Measurements from ENCODE around the gene MYH16.
"Not testable (repeated sequence)": the region's sequence is repeated elsewhere in the genome, so short reads cannot be mapped to it uniquely, and the experiment has no call there.

The MYH16 gene

DNA sequence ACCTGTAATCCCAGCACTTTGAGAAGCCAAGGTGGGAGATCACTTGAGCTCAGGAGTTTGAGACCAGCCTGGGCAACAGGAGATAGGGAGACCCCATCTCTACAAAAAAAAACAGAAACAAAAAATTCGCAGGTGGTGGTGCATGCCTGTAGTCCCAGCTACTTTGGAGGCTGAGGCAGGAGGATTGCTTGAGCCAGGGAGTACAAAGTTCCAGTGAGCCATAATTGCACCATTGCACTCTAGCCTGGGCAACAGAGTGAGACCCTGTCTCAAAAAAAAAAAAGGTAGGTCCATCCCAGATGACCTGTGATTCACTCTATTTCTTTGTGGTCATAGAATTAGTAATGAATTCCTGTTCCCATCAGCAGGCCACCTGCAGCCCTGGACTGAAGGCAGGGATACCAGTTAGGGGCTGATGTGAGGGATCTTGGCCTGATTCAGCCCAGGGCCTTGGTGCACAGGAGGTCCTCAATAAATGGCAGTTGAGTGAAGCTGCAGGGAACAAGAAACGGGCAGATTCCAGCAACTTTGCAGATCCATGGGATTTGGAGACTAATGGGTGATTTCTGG lies at the start of gene MYH16:
Gene MYH16, plus strand, starts transcription at position 364 of the 570 bp plus-strand sequence.
- Histone ChIP-seq H3K4me3 (IDR thresholded peaks at IDR 0.05; ENCODE audit: insufficient read depth, low read depth, low read length) (no peak within 1 kb of the TSS), H3K27me3 (ENCODE audit: insufficient read depth, low read depth) (no peaks in the 10 kb centered on the region), H3K9ac (no peak within 1 kb of the TSS), H3K4me2 (no peak within 1 kb of the TSS), H3K27ac (no peak within 1 kb of the TSS), H3K36me3 (ENCODE audit: insufficient read depth) (no peaks in the 10 kb centered on the region), H4K20me1 (ENCODE audit: insufficient read depth) (no peaks in the 10 kb centered on the region), H3K79me2 (ENCODE audit: insufficient read depth, low read depth) (no peaks in the 10 kb centered on the region), H2AFZ (ENCODE audit: low read depth) (no peak within 1 kb of the TSS), H3K4me1 (ENCODE audit: low read depth, poor library complexity, severe bottlenecking) (no peaks in the 10 kb centered on the region)
- TF ChIP-seq, protein P1, sequence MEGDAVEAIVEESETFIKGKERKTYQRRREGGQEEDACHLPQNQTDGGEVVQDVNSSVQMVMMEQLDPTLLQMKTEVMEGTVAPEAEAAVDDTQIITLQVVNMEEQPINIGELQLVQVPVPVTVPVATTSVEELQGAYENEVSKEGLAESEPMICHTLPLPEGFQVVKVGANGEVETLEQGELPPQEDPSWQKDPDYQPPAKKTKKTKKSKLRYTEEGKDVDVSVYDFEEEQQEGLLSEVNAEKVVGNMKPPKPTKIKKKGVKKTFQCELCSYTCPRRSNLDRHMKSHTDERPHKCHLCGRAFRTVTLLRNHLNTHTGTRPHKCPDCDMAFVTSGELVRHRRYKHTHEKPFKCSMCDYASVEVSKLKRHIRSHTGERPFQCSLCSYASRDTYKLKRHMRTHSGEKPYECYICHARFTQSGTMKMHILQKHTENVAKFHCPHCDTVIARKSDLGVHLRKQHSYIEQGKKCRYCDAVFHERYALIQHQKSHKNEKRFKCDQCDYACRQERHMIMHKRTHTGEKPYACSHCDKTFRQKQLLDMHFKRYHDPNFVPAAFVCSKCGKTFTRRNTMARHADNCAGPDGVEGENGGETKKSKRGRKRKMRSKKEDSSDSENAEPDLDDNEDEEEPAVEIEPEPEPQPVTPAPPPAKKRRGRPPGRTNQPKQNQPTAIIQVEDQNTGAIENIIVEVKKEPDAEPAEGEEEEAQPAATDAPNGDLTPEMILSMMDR (conservative IDR thresholded peaks at IDR 0.05; ENCODE audit: low read depth, low read length), result no peak

DNA sequence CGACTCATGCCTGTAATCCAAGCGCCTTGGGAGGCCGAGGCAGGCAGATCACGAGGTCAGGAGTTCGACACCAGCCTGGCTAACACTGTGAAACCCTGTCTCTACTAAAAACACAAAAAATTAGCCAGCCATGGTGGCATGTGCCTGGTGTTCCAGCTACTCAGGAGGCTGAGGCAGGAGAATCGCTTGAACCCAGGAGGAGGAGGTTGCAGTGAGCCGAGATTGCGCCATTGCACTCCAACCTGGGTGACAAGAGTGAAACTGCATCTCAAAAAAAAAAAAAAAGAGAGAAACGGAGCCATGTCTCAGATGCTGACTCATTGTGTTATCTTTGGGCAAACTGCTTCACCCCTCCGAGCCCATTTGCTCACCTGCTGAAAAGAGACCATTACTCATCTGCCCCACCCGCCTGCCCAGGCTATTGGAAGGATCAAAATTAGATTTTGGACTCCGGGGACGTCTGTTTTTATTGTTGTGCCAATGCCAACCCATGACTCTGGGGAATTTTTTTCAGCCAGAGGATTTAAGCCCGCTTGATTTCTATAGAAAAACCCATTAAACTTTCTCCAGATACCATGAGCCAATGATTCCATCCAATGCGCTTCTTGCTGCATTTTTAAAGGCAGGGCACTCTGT lies 48.3 kb upstream of the MYH16 start:
- H4K20me1 ChIP-seq (ENCODE audit: insufficient read depth); H3K4me3 ChIP-seq (IDR thresholded peaks at IDR 0.05; ENCODE audit: insufficient read depth, low read depth, low read length); H3K27me3 ChIP-seq (ENCODE audit: insufficient read depth, low read depth); H3K36me3 ChIP-seq (ENCODE audit: insufficient read depth); H3K27ac ChIP-seq; H3K4me2 ChIP-seq; H3K9ac ChIP-seq; H3K4me1 ChIP-seq (ENCODE audit: low read depth, poor library complexity, severe bottlenecking); H3K79me2 ChIP-seq (ENCODE audit: insufficient read depth, low read depth): not testable (repeated sequence)
- peak overlapping the region; percentile 45; the same call in 1 of the 2 replicates for H2AFZ ChIP-seq (ENCODE audit: low read depth)

DNA sequence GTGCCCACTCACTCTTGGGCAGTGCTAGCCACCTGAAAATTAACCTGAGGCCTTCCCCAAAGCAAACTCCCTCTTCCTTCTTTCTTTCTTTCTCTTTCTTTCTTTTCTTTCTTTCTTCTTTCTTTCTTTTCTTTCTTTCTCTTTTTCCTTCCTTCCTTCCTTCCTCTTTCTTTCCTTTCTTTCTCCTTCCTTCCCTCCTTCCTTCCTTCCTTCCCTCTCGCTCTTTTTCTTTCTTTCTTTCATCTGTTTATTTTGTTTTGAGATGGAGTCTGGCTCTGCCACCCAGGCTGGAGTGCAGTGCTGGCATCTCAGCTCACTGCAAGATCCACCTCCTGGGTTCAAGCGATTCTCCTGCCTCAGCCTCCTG lies 47.8 kb upstream of the MYH16 start:
- Histone ChIP-seq H4K20me1 (ENCODE audit: insufficient read depth) (no peaks in the 10 kb centered on the region), H3K4me2 (no peak overlapping the region), H3K79me2 (ENCODE audit: insufficient read depth, low read depth) (no peaks in the 10 kb centered on the region), H3K27ac (no peak overlapping the region), H3K4me3 (IDR thresholded peaks at IDR 0.05; ENCODE audit: insufficient read depth, low read depth, low read length) (no peak overlapping the region), H3K9ac (no peak overlapping the region), H2AFZ (ENCODE audit: low read depth) (peak overlapping the region; percentile 45; the same call in 1 of the 2 replicates), H3K4me1 (ENCODE audit: low read depth, poor library complexity, severe bottlenecking) (peaks cover 4% of the 10 kb centered on the region), H3K27me3 (ENCODE audit: insufficient read depth, low read depth) (no peaks in the 10 kb centered on the region), H3K36me3 (ENCODE audit: insufficient read depth) (no peaks in the 10 kb centered on the region)
- TF ChIP-seq, protein P1 (conservative IDR thresholded peaks at IDR 0.05; ENCODE audit: low read depth, low read length), result no peak

DNA sequence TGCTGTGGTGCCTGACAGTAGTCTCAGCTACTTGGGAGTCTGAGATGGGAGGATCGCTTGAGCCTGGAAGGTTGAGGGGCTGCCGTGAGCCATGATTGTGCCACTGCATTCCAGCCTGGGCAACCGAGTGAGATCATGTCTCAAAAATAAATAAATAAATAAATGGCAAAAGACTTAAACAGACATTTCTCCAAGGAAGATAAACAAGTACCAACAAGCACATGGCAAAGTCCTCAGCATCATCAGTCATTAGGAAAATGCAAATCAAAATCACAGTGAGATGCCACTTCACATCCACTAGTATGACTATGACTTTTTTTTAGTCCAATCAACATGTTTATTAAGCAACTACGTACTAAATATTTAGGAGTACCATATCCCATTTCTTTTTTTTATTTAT lies 43.4 kb upstream of the MYH16 start:
- Histone ChIP-seq H3K4me1 (ENCODE audit: low read depth, poor library complexity, severe bottlenecking) (peaks cover 4% of the 10 kb centered on the region), H3K79me2 (ENCODE audit: insufficient read depth, low read depth) (no peaks in the 10 kb centered on the region)
- TF ChIP-seq, protein P1 (conservative IDR thresholded peaks at IDR 0.05; ENCODE audit: low read depth, low read length), result no peak

DNA sequence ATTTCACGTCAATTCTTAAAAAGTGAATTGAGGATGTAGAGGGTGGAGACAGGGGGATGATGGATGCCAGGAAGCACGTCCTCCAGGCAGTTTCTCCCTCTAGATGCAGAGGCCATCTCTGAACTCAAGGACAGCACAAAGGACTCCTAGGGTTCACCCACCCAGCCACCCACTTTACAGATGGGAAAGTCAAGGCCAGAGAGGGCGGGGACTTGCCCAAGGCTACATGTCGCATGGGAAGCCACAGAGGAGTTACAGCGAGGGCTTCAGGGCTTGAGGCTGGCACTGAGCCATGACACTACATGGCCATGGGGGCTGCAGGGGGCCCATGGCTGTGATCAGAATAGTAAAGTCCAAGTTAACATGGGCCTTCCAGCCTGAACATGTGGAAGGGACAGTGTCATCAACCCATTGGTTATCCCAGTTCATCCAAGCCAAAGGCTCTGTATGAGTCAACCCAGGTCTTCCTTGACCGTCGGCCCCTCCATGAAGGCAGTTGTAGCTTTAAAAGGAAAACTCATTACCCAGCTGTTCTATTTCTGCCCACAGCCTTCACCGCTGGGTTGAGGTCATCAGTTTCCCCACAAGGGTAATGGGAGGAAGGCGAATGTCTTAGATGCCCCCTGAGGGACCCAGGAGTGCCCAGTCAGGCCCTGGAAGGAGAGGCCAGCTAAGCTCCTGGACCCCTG lies 40.4 kb upstream of the MYH16 start:
- H3K27ac ChIP-seq, result no peak overlapping the region
- TF ChIP-seq, protein P1 (conservative IDR thresholded peaks at IDR 0.05; ENCODE audit: low read depth, low read length), result no peak

More for the DNA sequence above, 43.4 kb upstream of the MYH16 start:
- H3K4me3 ChIP-seq (IDR thresholded peaks at IDR 0.05; ENCODE audit: insufficient read depth, low read depth, low read length), result no peak overlapping the region
- no peak overlapping the region for H2AFZ ChIP-seq (ENCODE audit: low read depth)
- H3K27ac ChIP-seq, result no peak overlapping the region
- H3K36me3 ChIP-seq (ENCODE audit: insufficient read depth), result no peaks in the 10 kb centered on the region
- no peaks in the 10 kb centered on the region for H3K27me3 ChIP-seq (ENCODE audit: insufficient read depth, low read depth)
- H3K4me2 ChIP-seq, result no peak overlapping the region
- H4K20me1 ChIP-seq (ENCODE audit: insufficient read depth), result no peaks in the 10 kb centered on the region
- H3K9ac ChIP-seq, result no peak overlapping the region

DNA sequence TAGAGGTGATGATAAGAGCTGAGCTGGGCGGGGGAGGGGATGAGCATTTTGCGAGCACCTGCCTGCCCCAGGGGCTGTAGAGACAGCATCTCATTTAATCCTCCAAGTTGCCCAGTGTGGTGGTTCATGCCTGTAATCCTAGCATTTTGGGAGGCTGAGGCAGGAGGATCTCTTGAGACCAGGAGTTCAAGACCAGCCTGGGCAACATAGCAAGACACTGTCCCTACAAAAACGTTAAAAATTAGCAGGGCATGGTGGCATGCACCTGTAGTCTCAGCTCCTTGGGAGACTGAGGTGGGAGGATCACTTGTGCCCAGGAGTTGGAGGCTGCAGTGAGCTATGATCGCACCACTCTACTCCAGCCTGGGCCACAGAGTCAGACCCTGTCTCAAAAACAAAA lies 39.7 kb upstream of the MYH16 start:
- H3K4me2 ChIP-seq; H3K4me3 ChIP-seq (IDR thresholded peaks at IDR 0.05; ENCODE audit: insufficient read depth, low read depth, low read length); H3K9ac ChIP-seq; H3K36me3 ChIP-seq (ENCODE audit: insufficient read depth); H3K4me1 ChIP-seq (ENCODE audit: low read depth, poor library complexity, severe bottlenecking); H3K27ac ChIP-seq; H2AFZ ChIP-seq (ENCODE audit: low read depth); H3K79me2 ChIP-seq (ENCODE audit: insufficient read depth, low read depth); H3K27me3 ChIP-seq (ENCODE audit: insufficient read depth, low read depth); H4K20me1 ChIP-seq (ENCODE audit: insufficient read depth): not testable (repeated sequence)

More for the DNA sequence above, 40.4 kb upstream of the MYH16 start:
- Histone ChIP-seq H3K27me3 (ENCODE audit: insufficient read depth, low read depth) (no peaks in the 10 kb centered on the region), H3K4me1 (ENCODE audit: low read depth, poor library complexity, severe bottlenecking) (no peaks in the 10 kb centered on the region), H3K36me3 (ENCODE audit: insufficient read depth) (no peaks in the 10 kb centered on the region), H4K20me1 (ENCODE audit: insufficient read depth) (no peaks in the 10 kb centered on the region), H3K9ac (no peak overlapping the region), H3K4me2 (no peak overlapping the region), H3K4me3 (IDR thresholded peaks at IDR 0.05; ENCODE audit: insufficient read depth, low read depth, low read length) (no peak overlapping the region), H3K79me2 (ENCODE audit: insufficient read depth, low read depth) (no peaks in the 10 kb centered on the region), H2AFZ (ENCODE audit: low read depth) (no peak overlapping the region)

Measured in KMS-11 (cell line).